ENCODE data around the gene ARF6.
A peak's percentile ranks its signal among the peaks of the same experiment; 100 is the strongest.

The ARF6 gene

DNA sequence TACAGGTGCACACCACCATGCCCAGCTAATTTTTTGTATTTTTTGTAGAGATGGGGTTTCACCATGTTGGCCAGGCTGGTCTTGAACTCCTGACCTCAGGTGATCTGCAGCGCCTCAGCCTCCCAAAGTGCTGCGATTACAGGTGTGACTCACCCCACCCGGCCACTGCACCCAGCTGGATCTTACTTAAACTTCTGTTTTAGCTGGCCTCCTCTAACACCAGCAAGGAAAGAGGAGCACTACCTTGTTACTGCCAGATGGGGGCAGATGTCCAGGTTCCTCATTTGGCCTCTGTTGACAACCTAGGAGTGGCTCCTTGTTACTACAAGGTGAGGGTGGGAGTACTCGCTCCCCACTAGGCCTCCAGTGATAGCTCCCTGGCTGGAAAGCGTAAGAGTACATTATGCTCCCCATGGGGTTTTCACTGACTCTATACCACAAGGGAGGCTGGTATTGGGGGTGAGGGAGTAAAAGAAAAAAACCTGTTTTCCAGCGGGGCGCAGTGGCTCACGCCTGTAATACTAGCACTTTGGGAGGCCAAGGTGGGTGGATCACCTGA lies 13.2 kb upstream of the ARF6 start (continued):
- TF ChIP-seq ZNF335 (tag by site-specific recombination; conservative IDR thresholded peaks at IDR 0.05) (peak; percentile 62; the same call in 1 of the 2 replicates), ZFHX2 (tag by site-specific recombination; conservative IDR thresholded peaks at IDR 0.05) (peak; percentile 47; the same call in 1 of the 2 replicates), ZBTB8A (tag by site-specific recombination; IDR thresholded peaks at IDR 0.05) (no peak; the same call in 1 of the 2 replicates), ZNF747 (tag by site-specific recombination; IDR thresholded peaks at IDR 0.05) (no peak), YY2 (tag by site-specific recombination; IDR thresholded peaks at IDR 0.05) (no peak), ZNF654 (tag by site-specific recombination; IDR thresholded peaks at IDR 0.05; ENCODE audit: low read depth) (peak; percentile 32; the same call in 1 of the 2 replicates), ZNF214 (tag by site-specific recombination; IDR thresholded peaks at IDR 0.05; ENCODE audit: borderline replicate concordance) (no peak), ZNF391 (tag by site-specific recombination; IDR thresholded peaks at IDR 0.05; ENCODE audit: borderline replicate concordance, low read depth) (no peak), KLF7 (tag by site-specific recombination; IDR thresholded peaks at IDR 0.05; ENCODE audit: borderline replicate concordance) (no peak), ZNF366 (tag by site-specific recombination; conservative IDR thresholded peaks at IDR 0.05) (no peak), GLIS1 (tag by site-specific recombination; IDR thresholded peaks at IDR 0.05) (peak; percentile 59), WT1 (tag by site-specific recombination; IDR thresholded peaks at IDR 0.05) (peak; percentile 20; the same call in 1 of the 2 replicates), ZNF23 (tag by site-specific recombination; IDR thresholded peaks at IDR 0.05; ENCODE audit: borderline replicate concordance) (no peak), ZNF121 (tag by site-specific recombination; IDR thresholded peaks at IDR 0.05) (no peak), ZFP3 (tag by site-specific recombination; IDR thresholded peaks at IDR 0.05; ENCODE audit: low read depth) (peak; percentile 86), ZNF350 (tag by site-specific recombination; IDR thresholded peaks at IDR 0.05) (no peak)
- TF ChIP-seq, protein P1, sequence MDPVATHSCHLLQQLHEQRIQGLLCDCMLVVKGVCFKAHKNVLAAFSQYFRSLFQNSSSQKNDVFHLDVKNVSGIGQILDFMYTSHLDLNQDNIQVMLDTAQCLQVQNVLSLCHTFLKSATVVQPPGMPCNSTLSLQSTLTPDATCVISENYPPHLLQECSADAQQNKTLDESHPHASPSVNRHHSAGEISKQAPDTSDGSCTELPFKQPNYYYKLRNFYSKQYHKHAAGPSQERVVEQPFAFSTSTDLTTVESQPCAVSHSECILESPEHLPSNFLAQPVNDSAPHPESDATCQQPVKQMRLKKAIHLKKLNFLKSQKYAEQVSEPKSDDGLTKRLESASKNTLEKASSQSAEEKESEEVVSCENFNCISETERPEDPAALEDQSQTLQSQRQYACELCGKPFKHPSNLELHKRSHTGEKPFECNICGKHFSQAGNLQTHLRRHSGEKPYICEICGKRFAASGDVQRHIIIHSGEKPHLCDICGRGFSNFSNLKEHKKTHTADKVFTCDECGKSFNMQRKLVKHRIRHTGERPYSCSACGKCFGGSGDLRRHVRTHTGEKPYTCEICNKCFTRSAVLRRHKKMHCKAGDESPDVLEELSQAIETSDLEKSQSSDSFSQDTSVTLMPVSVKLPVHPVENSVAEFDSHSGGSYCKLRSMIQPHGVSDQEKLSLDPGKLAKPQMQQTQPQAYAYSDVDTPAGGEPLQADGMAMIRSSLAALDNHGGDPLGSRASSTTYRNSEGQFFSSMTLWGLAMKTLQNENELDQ (tag by site-specific recombination; IDR thresholded peaks at IDR 0.05; ENCODE audit: low read depth): no peak
- TF ChIP-seq, protein P2, sequence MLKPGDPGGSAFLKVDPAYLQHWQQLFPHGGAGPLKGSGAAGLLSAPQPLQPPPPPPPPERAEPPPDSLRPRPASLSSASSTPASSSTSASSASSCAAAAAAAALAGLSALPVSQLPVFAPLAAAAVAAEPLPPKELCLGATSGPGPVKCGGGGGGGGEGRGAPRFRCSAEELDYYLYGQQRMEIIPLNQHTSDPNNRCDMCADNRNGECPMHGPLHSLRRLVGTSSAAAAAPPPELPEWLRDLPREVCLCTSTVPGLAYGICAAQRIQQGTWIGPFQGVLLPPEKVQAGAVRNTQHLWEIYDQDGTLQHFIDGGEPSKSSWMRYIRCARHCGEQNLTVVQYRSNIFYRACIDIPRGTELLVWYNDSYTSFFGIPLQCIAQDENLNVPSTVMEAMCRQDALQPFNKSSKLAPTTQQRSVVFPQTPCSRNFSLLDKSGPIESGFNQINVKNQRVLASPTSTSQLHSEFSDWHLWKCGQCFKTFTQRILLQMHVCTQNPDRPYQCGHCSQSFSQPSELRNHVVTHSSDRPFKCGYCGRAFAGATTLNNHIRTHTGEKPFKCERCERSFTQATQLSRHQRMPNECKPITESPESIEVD (tag by site-specific recombination; IDR thresholded peaks at IDR 0.05): no peak
- TF ChIP-seq, protein P3, sequence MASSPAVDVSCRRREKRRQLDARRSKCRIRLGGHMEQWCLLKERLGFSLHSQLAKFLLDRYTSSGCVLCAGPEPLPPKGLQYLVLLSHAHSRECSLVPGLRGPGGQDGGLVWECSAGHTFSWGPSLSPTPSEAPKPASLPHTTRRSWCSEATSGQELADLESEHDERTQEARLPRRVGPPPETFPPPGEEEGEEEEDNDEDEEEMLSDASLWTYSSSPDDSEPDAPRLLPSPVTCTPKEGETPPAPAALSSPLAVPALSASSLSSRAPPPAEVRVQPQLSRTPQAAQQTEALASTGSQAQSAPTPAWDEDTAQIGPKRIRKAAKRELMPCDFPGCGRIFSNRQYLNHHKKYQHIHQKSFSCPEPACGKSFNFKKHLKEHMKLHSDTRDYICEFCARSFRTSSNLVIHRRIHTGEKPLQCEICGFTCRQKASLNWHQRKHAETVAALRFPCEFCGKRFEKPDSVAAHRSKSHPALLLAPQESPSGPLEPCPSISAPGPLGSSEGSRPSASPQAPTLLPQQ (tag by site-specific recombination; IDR thresholded peaks at IDR 0.05): no peak
- TF ChIP-seq, protein P4, sequence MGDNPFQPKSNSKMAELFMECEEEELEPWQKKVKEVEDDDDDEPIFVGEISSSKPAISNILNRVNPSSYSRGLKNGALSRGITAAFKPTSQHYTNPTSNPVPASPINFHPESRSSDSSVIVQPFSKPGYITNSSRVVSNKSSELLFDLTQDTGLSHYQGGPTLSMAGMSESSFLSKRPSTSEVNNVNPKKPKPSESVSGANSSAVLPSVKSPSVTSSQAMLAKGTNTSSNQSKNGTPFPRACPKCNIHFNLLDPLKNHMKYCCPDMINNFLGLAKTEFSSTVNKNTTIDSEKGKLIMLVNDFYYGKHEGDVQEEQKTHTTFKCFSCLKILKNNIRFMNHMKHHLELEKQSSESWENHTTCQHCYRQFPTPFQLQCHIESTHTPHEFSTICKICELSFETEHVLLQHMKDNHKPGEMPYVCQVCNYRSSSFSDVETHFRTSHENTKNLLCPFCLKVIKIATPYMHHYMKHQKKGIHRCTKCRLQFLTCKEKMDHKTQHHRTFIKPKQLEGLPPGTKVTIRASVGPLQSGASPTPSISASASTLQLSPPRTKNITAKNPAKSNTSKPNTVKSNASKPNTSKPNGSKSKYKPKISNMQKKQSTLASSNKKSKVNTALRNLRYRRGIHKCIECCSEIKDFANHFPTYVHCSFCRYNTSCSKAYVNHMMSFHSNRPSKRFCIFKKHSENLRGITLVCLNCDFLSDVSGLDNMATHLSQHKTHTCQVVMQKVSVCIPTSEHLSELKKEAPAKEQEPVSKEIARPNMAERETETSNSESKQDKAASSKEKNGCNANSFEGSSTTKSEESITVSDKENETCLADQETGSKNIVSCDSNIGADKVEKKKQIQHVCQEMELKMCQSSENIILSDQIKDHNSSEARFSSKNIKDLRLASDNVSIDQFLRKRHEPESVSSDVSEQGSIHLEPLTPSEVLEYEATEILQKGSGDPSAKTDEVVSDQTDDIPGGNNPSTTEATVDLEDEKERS (tag by site-specific recombination; IDR thresholded peaks at IDR 0.05): no peak
- TF ChIP-seq, protein P5, sequence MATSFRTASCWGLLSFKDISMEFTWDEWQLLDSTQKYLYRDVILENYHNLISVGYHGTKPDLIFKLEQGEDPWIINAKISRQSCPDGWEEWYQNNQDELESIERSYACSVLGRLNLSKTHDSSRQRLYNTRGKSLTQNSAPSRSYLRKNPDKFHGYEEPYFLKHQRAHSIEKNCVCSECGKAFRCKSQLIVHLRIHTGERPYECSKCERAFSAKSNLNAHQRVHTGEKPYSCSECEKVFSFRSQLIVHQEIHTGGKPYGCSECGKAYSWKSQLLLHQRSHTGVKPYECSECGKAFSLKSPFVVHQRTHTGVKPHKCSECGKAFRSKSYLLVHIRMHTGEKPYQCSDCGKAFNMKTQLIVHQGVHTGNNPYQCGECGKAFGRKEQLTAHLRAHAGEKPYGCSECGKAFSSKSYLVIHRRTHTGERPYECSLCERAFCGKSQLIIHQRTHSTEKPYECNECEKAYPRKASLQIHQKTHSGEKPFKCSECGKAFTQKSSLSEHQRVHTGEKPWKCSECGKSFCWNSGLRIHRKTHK (tag by site-specific recombination; IDR thresholded peaks at IDR 0.05): no peak
- TF ChIP-seq, protein P6, sequence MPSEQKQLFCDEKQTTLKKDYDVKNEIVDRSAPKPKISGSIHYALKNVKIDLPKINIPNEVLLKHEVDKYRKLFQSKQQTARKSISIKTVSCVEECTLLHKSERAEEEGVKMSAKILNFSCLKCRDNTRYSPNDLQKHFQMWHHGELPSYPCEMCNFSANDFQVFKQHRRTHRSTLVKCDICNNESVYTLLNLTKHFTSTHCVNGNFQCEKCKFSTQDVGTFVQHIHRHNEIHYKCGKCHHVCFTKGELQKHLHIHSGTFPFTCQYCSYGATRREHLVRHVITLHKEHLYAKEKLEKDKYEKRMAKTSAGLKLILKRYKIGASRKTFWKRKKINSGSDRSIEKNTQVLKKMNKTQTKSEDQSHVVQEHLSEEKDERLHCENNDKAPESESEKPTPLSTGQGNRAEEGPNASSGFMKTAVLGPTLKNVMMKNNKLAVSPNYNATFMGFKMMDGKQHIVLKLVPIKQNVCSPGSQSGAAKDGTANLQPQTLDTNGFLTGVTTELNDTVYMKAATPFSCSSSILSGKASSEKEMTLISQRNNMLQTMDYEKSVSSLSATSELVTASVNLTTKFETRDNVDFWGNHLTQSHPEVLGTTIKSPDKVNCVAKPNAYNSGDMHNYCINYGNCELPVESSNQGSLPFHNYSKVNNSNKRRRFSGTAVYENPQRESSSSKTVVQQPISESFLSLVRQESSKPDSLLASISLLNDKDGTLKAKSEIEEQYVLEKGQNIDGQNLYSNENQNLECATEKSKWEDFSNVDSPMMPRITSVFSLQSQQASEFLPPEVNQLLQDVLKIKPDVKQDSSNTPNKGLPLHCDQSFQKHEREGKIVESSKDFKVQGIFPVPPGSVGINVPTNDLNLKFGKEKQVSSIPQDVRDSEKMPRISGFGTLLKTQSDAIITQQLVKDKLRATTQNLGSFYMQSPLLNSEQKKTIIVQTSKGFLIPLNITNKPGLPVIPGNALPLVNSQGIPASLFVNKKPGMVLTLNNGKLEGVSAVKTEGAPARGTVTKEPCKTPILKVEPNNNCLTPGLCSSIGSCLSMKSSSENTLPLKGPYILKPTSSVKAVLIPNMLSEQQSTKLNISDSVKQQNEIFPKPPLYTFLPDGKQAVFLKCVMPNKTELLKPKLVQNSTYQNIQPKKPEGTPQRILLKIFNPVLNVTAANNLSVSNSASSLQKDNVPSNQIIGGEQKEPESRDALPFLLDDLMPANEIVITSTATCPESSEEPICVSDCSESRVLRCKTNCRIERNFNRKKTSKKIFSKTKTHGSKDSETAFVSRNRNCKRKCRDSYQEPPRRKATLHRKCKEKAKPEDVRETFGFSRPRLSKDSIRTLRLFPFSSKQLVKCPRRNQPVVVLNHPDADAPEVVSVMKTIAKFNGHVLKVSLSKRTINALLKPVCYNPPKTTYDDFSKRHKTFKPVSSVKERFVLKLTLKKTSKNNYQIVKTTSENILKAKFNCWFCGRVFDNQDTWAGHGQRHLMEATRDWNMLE (tag by site-specific recombination; conservative IDR thresholded peaks at IDR 0.05; ENCODE audit: low read depth): no peak
